Activated T-helper 1 cell treated with anti-CD3 and anti-CD28 coated beads, Interleukin-12 subunit alpha, Interleukin-12 subunit beta, Interleukin-2, Interleukin-4 antibody, amounts not matched to agents 30 ng/mL and 10 ng/mL and 1 ng/mL, durations not matched to agents 14 hours and 24 hours and 36 hours (primary cell): Measurements from ENCODE around the gene PRKCZ. TPM values are rescaled to one million over a fixed set of nuclear protein-coding genes. Genes with fewer than 3 reads are reported as not detected.

Experiments used
- DNase-seq: peaks from one replicate; pipeline ENCODE4 v3.0.0; 2021; ENCODE audit warnings: low spot score
- H3K27ac Mint-ChIP-seq: one replicate; pipeline ENCODE4 v1.8.0; 2021; ENCODE audit warnings: mild to moderate bottlenecking, mixed read lengths
- H3K27me3 Mint-ChIP-seq: one replicate; pipeline ENCODE4 v1.8.0; 2022; ENCODE audit warnings: mild to moderate bottlenecking, moderate library complexity, mixed read lengths; ENCODE audit not compliant: insufficient read depth
- H3K36me3 Mint-ChIP-seq: one replicate; pipeline ENCODE4 v1.8.0; 2021; ENCODE audit warnings: low read depth, mixed read lengths
- H3K4me1 Mint-ChIP-seq: one replicate; pipeline ENCODE4 v1.8.0; 2021; ENCODE audit warnings: low read depth, mixed read lengths
- H3K4me3 Mint-ChIP-seq: one replicate; pipeline ENCODE4 v1.8.0; 2021; ENCODE audit warnings: mild to moderate bottlenecking, moderate library complexity, mixed read lengths
- H3K9me3 Mint-ChIP-seq: one replicate; pipeline ENCODE4 v1.8.0; 2021; ENCODE audit warnings: mixed read lengths
- intact Hi-C: fragments of 100-400 bp; cut with micrococcal nuclease; formaldehyde crosslinking; loops from one replicate; pipeline ENCODE4 v1.15.1; 2024
- total RNA-seq: library from RNA; stranded (reverse); gene quantifications from 2 replicates; pipeline ENCODE4 v1.2.3, GENCODE V29; 2022

The PRKCZ gene
- total RNA-seq, 1 donor from 2014 or later: 4.1 TPM

GRCh38 chr1:2174348-2175054 is 124.3 kb downstream of the PRKCZ start:
- Mint-ChIP-seq H3K27me3 (no peaks in the 10 kb centered on the region), H3K4me3 (peak overlapping the region; percentile 39), H3K4me1 (no peaks in the 10 kb centered on the region), H3K27ac (no peak overlapping the region), H3K9me3 (no peaks in the 10 kb centered on the region), H3K36me3 (no peaks in the 10 kb centered on the region)
- intact Hi-C loops: no loop called here
- no peak for DNase-seq

GRCh38 chr1:2175055-2175414 is 124.8 kb downstream of the PRKCZ start:
- no peaks in the 10 kb centered on the region for H3K4me1 Mint-ChIP-seq
- intact Hi-C loops: no loop called here
- no peaks in the 10 kb centered on the region for H3K27me3 Mint-ChIP-seq
- no peak overlapping the region for H3K27ac Mint-ChIP-seq
- DNase-seq: no peak
- no peaks in the 10 kb centered on the region for H3K36me3 Mint-ChIP-seq
- peak overlapping the region; percentile 39 for H3K4me3 Mint-ChIP-seq
- no peaks in the 10 kb centered on the region for H3K9me3 Mint-ChIP-seq

GRCh38 chr1:2175681-2176454 is 125.7 kb downstream of the PRKCZ start:
- H3K4me1 Mint-ChIP-seq: no peaks in the 10 kb centered on the region
- H3K27me3 Mint-ChIP-seq: no peaks in the 10 kb centered on the region
- no peaks in the 10 kb centered on the region for H3K36me3 Mint-ChIP-seq
- H3K4me3 Mint-ChIP-seq: no peak overlapping the region
- no peak for DNase-seq
- no peaks in the 10 kb centered on the region for H3K9me3 Mint-ChIP-seq
- intact Hi-C loops: no loop called here
- no peak overlapping the region for H3K27ac Mint-ChIP-seq

GRCh38 chr1:2176615-2177014 is 126.4 kb downstream of the PRKCZ start:
- no peaks in the 10 kb centered on the region for H3K9me3 Mint-ChIP-seq
- no peak overlapping the region for H3K4me3 Mint-ChIP-seq
- H3K36me3 Mint-ChIP-seq: no peaks in the 10 kb centered on the region
- no peak for DNase-seq
- H3K27ac Mint-ChIP-seq: no peak overlapping the region
- intact Hi-C loops: no loop called here
- H3K27me3 Mint-ChIP-seq: no peaks in the 10 kb centered on the region
- no peaks in the 10 kb centered on the region for H3K4me1 Mint-ChIP-seq

GRCh38 chr1:2177541-2177940 is 127.3 kb downstream of the PRKCZ start:
- no peak overlapping the region for H3K4me3 Mint-ChIP-seq
- no peaks in the 10 kb centered on the region for H3K9me3 Mint-ChIP-seq
- H3K27ac Mint-ChIP-seq: no peak overlapping the region
- no peaks in the 10 kb centered on the region for H3K4me1 Mint-ChIP-seq
- H3K27me3 Mint-ChIP-seq: no peaks in the 10 kb centered on the region
- H3K36me3 Mint-ChIP-seq: no peaks in the 10 kb centered on the region
- intact Hi-C loops: no loop called here
- DNase-seq: no peak

GRCh38 chr1:2177946-2178538 is 127.8 kb downstream of the PRKCZ start:
- no peaks in the 10 kb centered on the region for H3K27me3 Mint-ChIP-seq
- no peak overlapping the region for H3K27ac Mint-ChIP-seq
- H3K4me1 Mint-ChIP-seq: no peaks in the 10 kb centered on the region
- H3K36me3 Mint-ChIP-seq: no peaks in the 10 kb centered on the region
- intact Hi-C loops: no loop called here
- no peaks in the 10 kb centered on the region for H3K9me3 Mint-ChIP-seq
- no peak overlapping the region for H3K4me3 Mint-ChIP-seq
- no peak for DNase-seq

GRCh38 chr1:2178875-2179274 is 128.7 kb downstream of the PRKCZ start:
- intact Hi-C loops: no loop called here
- Mint-ChIP-seq H3K36me3 (no peaks in the 10 kb centered on the region), H3K4me1 (no peaks in the 10 kb centered on the region), H3K27ac (no peak overlapping the region), H3K4me3 (no peak overlapping the region), H3K9me3 (no peaks in the 10 kb centered on the region), H3K27me3 (no peaks in the 10 kb centered on the region)
- DNase-seq: no peak

- Mint-ChIP-seq H3K9me3 (no peaks in the 10 kb centered on the region), H3K36me3 (no peaks in the 10 kb centered on the region), H3K4me3 (no peak overlapping the region), H3K4me1 (no peaks in the 10 kb centered on the region), H3K27me3 (no peaks in the 10 kb centered on the region), H3K27ac (no peak overlapping the region)
- intact Hi-C loops: no loop called here
- DNase-seq: no peak
Measured at GRCh38 chr1:2179283-2180013, 129.2 kb downstream of the PRKCZ start.

GRCh38 chr1:2180297-2181245 is 130.4 kb downstream of the PRKCZ start:
- Mint-ChIP-seq H3K9me3 (no peaks in the 10 kb centered on the region), H3K27ac (no peak overlapping the region), H3K36me3 (no peaks in the 10 kb centered on the region)

GRCh38 chr1:2181271-2181670 is 131.1 kb downstream of the PRKCZ start:
- H3K27me3 Mint-ChIP-seq: no peaks in the 10 kb centered on the region
- no peaks in the 10 kb centered on the region for H3K9me3 Mint-ChIP-seq
- DNase-seq: no peak
- H3K4me3 Mint-ChIP-seq: no peak overlapping the region
- H3K27ac Mint-ChIP-seq: no peak overlapping the region
- no peaks in the 10 kb centered on the region for H3K4me1 Mint-ChIP-seq
- intact Hi-C loops: no loop called here
- no peaks in the 10 kb centered on the region for H3K36me3 Mint-ChIP-seq

More at GRCh38 chr1:2180297-2181245, 130.4 kb downstream of the PRKCZ start:
- Mint-ChIP-seq H3K4me1 (no peaks in the 10 kb centered on the region), H3K27me3 (no peaks in the 10 kb centered on the region), H3K4me3 (no peak overlapping the region)
- no peak for DNase-seq
- intact Hi-C loops: no loop called here

- Mint-ChIP-seq H3K4me1 (no peaks in the 10 kb centered on the region), H3K36me3 (peaks cover 1% of the 10 kb centered on the region), H3K27me3 (no peaks in the 10 kb centered on the region), H3K4me3 (no peak overlapping the region), H3K9me3 (no peaks in the 10 kb centered on the region), H3K27ac (no peak overlapping the region)
- DNase-seq: no peak
- intact Hi-C loops: no loop called here
Measured at GRCh38 chr1:2181752-2182151, 131.5 kb downstream of the PRKCZ start.

GRCh38 chr1:2182376-2182775 is 132.2 kb downstream of the PRKCZ start:
- Mint-ChIP-seq H3K27me3 (no peaks in the 10 kb centered on the region), H3K27ac (no peak overlapping the region)
- intact Hi-C loops: no loop called here

More at GRCh38 chr1:2182376-2182775, 132.2 kb downstream of the PRKCZ start:
- H3K4me1 Mint-ChIP-seq: no peaks in the 10 kb centered on the region
- H3K36me3 Mint-ChIP-seq: peaks cover 1% of the 10 kb centered on the region
- no peaks in the 10 kb centered on the region for H3K9me3 Mint-ChIP-seq
- H3K4me3 Mint-ChIP-seq: no peak overlapping the region
- no peak for DNase-seq
